Tibial nerve (tissue), 4 donors: ENCODE measurements around the gene CLEC19A. TPM values are rescaled to one million over a fixed set of nuclear protein-coding genes. Genes with fewer than 3 reads are reported as not detected.

Source experiments
- DNase-seq, 2 donors: peaks; one replicate each; pipeline ENCODE4 v3.0.0-alpha.2; 2019; ENCODE audit warnings: low spot score in 2 of 2
- H3K27ac ChIP-seq, 4 donors: fragments of 200-600 bp; sonication (generic) in 3 of 4; one replicate each; pipeline ENCODE4 v1.5.1; 2017 to 2019; ENCODE audit warnings: mild to moderate bottlenecking in 1 of 4
- H3K27me3 ChIP-seq, 2 donors: fragments of 200-600 bp; sonication (generic) in 1 of 2; one replicate each; pipeline versions ENCODE4 v1.5.1 to v1.6.0; 2017 to 2019
- H3K36me3 ChIP-seq, 3 donors: fragments of 200-600 bp; sonication (generic); one replicate each; pipeline ENCODE4 v1.5.1; 2018 to 2019
- H3K4me1 ChIP-seq, 4 donors: fragments of 200-600 bp; sonication (generic) in 3 of 4; one replicate each; pipeline ENCODE4 v1.5.1; 2017 to 2019
- H3K4me3 ChIP-seq, 4 donors: fragments of 200-600 bp; sonication (generic) in 3 of 4; one replicate each; pipeline ENCODE4 v1.5.1; 2017 to 2019; ENCODE audit warnings: mild to moderate bottlenecking in 1 of 4, moderate library complexity in 1 of 4
- H3K9me3 ChIP-seq, 4 donors: fragments of 200-600 bp; sonication (generic) in 3 of 4; one replicate each; pipeline ENCODE4 v1.5.1; 2017 to 2019
- CTCF ChIP-seq, 5 experiments: fragments of 200-600 bp in 3 of 5; fragments of 450-650 bp in 2 of 5; sonication (generic) in 3 of 5; IDR thresholded peaks; one replicate each; pipeline ENCODE4 v1.5.1; 2016 to 2019; ENCODE audit warnings: antibody characterized with exemption in 5 of 5, mild to moderate bottlenecking in 3 of 5, moderate library complexity in 2 of 5
- EP300 ChIP-seq, 2 donors: sonication (generic); formaldehyde crosslinking; IDR thresholded peaks; one replicate each; pipeline ENCODE4 v1.6.1; 2017; ENCODE audit warnings: antibody characterized with exemption in 2 of 2, mild to moderate bottlenecking in 1 of 2
- POLR2A ChIP-seq, 2 donors: fragments of 450-650 bp; IDR thresholded peaks; one replicate each; pipeline ENCODE4 v1.6.1; 2017; ENCODE audit warnings: antibody characterized with exemption in 2 of 2, mild to moderate bottlenecking in 2 of 2, moderate library complexity in 2 of 2
- WGBS, 2 donors: methylation state at CpG; one replicate each; pipeline ENCODE4 v1.1.5; 2018; 5-methylcytosine and 5-hydroxymethylcytosine counted together
- total RNA-seq, 4 donors: library from RNA; depleted of rRNA; stranded (reverse); fragments of >200 nt; gene quantifications; one replicate each; pipeline ENCODE4 v1.1.0, GENCODE V29; 2016

Gene CLEC19A
- total RNA-seq, 4 donors from 2014 or later = not detected

- WGBS, 2 donors = 24 to 41% methylated on average over 7 of the region's 7 CpGs
- H3K36me3 ChIP-seq = no peaks in the 10 kb centered on the region
- no peaks in the 10 kb centered on the region for H3K9me3 ChIP-seq
- DNase-seq = no peak
- H3K4me1 ChIP-seq = no peaks in the 10 kb centered on the region
- H3K27me3 ChIP-seq = no peaks in the 10 kb centered on the region
- H3K27ac ChIP-seq = no peak overlapping the region
- no peak overlapping the region for H3K4me3 ChIP-seq
- no peak for TF ChIP-seq CTCF (IDR thresholded peaks at IDR 0.05)
- TF ChIP-seq POLR2A (IDR thresholded peaks at IDR 0.05) = no peak
- no peak for TF ChIP-seq EP300 (IDR thresholded peaks at IDR 0.05)
These were observed 4.4 kb downstream of the CLEC19A start for GRCh38 chr16:19289811-19290485.

- WGBS, 2 donors = 66 to 82% methylated on average over 2 of the region's 2 CpGs
- no peaks in the 10 kb centered on the region for H3K36me3 ChIP-seq
- H3K9me3 ChIP-seq = no peaks in the 10 kb centered on the region
- no peak overlapping the region for H3K4me3 ChIP-seq
- no peak for DNase-seq
- TF ChIP-seq EP300 (IDR thresholded peaks at IDR 0.05) (no peak), CTCF (IDR thresholded peaks at IDR 0.05) (no peak), POLR2A (IDR thresholded peaks at IDR 0.05) (no peak)
- no peak overlapping the region for H3K27ac ChIP-seq
- no peaks in the 10 kb centered on the region for H3K27me3 ChIP-seq
- H3K4me1 ChIP-seq = no peaks in the 10 kb centered on the region
These were observed 5.3 kb downstream of the CLEC19A start for GRCh38 chr16:19290860-19291259.

- no peak overlapping the region for H3K27ac ChIP-seq
- TF ChIP-seq POLR2A (IDR thresholded peaks at IDR 0.05) (no peak), EP300 (IDR thresholded peaks at IDR 0.05) (no peak), CTCF (IDR thresholded peaks at IDR 0.05) (no peak)
- no peaks in the 10 kb centered on the region for H3K4me1 ChIP-seq
- no peaks in the 10 kb centered on the region for H3K36me3 ChIP-seq
- DNase-seq = no peak
- H3K27me3 ChIP-seq = no peaks in the 10 kb centered on the region
- H3K4me3 ChIP-seq = no peak overlapping the region
- H3K9me3 ChIP-seq = no peaks in the 10 kb centered on the region
- 35 to 37% methylated on average over 4 of the region's 4 CpGs for WGBS, 2 donors
These were observed 5.9 kb downstream of the CLEC19A start for GRCh38 chr16:19291475-19291874.

GRCh38 chr16:19292186-19292585 is 6.7 kb downstream of the CLEC19A start:
- no peak for TF ChIP-seq CTCF (IDR thresholded peaks at IDR 0.05)
- TF ChIP-seq POLR2A (IDR thresholded peaks at IDR 0.05) = no peak
- TF ChIP-seq EP300 (IDR thresholded peaks at IDR 0.05) = no peak
- H3K4me3 ChIP-seq = no peak overlapping the region
- no peaks in the 10 kb centered on the region for H3K9me3 ChIP-seq
- no peak overlapping the region for H3K27ac ChIP-seq
- H3K27me3 ChIP-seq = no peaks in the 10 kb centered on the region
- WGBS, 2 donors = 51 to 59% methylated on average over 5 of the region's 5 CpGs
- H3K36me3 ChIP-seq = no peaks in the 10 kb centered on the region
- H3K4me1 ChIP-seq = no peaks in the 10 kb centered on the region
- DNase-seq = no peak

GRCh38 chr16:19294156-19294649 is 8.7 kb downstream of the CLEC19A start:
- WGBS, 2 donors = 6 to 8% methylated on average over 5 of the region's 5 CpGs
- no peaks in the 10 kb centered on the region for H3K36me3 ChIP-seq
- H3K4me3 ChIP-seq = no peak overlapping the region
- TF ChIP-seq EP300 (IDR thresholded peaks at IDR 0.05) (peak in 1 of 2 donors; percentile 63), POLR2A (IDR thresholded peaks at IDR 0.05) (no peak)
- H3K27me3 ChIP-seq = no peaks in the 10 kb centered on the region
- H3K27ac ChIP-seq = no peak overlapping the region
- no peaks in the 10 kb centered on the region for H3K9me3 ChIP-seq
- DNase-seq = peak; percentile 21 to 40
- H3K4me1 ChIP-seq = no peaks in the 10 kb centered on the region
